Transverse colon (tissue), 4 donors: ENCODE measurements around the gene AATK.

Source experiments
- CTCF ChIP-seq, 5 experiments: fragments of 200-600 bp in 3 of 5; fragments of 450-650 bp in 2 of 5; sonication (generic) in 3 of 5; IDR thresholded peaks; 1 replicate in 2 of 5; 2 replicates in 3 of 5; pipeline ENCODE4 v1.5.1; 2016 to 2017; ENCODE audit warnings: antibody characterized with exemption in 5 of 5, inconsistent platforms in 3 of 5, mild to moderate bottlenecking in 2 of 5, moderate library complexity in 1 of 5
- EP300 ChIP-seq: sonication (generic); formaldehyde crosslinking; IDR thresholded peaks from one replicate; pipeline ENCODE4 v1.6.1; 2017; ENCODE audit warnings: antibody characterized with exemption, low read depth
- POLR2A ChIP-seq: fragments of 450-650 bp; IDR thresholded peaks from one replicate; pipeline ENCODE4 v1.6.1; 2016; ENCODE audit warnings: antibody characterized with exemption, mild to moderate bottlenecking, moderate library complexity
- POLR2AphosphoS5 ChIP-seq, 3 donors: sonication (generic); formaldehyde crosslinking; IDR thresholded peaks; one replicate each; pipeline ENCODE4 v1.6.1; 2016; ENCODE audit warnings: antibody characterized with exemption in 3 of 3

GRCh38 chr17:81128338-81128737, 37.7 kb downstream of the AATK start:
- TF ChIP-seq POLR2A (no peak), CTCF (IDR thresholded peaks at IDR 0.05) (no peak), POLR2AphosphoS5 (IDR thresholded peaks at IDR 0.05) (no peak), EP300 (no peak)
